H1 (cell line): ENCODE results near the gene SRM. TPM values are rescaled to one million over a fixed set of nuclear protein-coding genes. Genes with fewer than 3 reads are reported as not detected.

Source experiments
- CTCF ChIA-PET: fragments of 300-600 bp; sonication (Branson Sonifier 250); formaldehyde crosslinking; loops from one replicate; lab custom pipeline; 2021; ENCODE audit not compliant: partially characterized antibody; lab: Charles Lee
- POLR2A ChIA-PET: fragments of 300-600 bp; sonication (Branson Sonifier 250); formaldehyde crosslinking; loops from one replicate; lab custom pipeline; 2021; ENCODE audit warnings: inconsistent platforms; ENCODE audit not compliant: partially characterized antibody; lab: Charles Lee
- DNase-seq, 2 experiments: peaks; one replicate each; pipeline versions ENCODE4 v3.0.0 to v3.0.0-alpha.2; 2010 to 2022; ENCODE audit warnings: low spot score in 2 of 2, low read depth in 1 of 2, mixed read lengths in 1 of 2
- FAIRE-seq: peaks from 2 replicates; lab custom pipeline; 2011; peaks lifted over from hg19 to GRCh38; lab: Jason Lieb, UNC
- H2AFZ ChIP-seq: 2 replicates; pipeline ENCODE4 v1.8.1; 2012; ENCODE audit warnings: low read length, inconsistent platforms
- H2AK5ac ChIP-seq: 2 replicates; pipeline ENCODE4 v1.6.1; 2013; ENCODE audit warnings: low read depth, low read length
- H2BK120ac ChIP-seq: replicated peaks from 2 replicates; pipeline ENCODE3; 2013; ENCODE audit warnings: low read depth, low read length, inconsistent platforms
- H2BK12ac ChIP-seq: 2 replicates; pipeline ENCODE4 v1.6.1; 2013; ENCODE audit warnings: low read depth, low read length
- H2BK15ac ChIP-seq: 2 replicates; pipeline ENCODE4 v1.6.1; 2013; ENCODE audit warnings: low read length
- H2BK20ac ChIP-seq: 2 replicates; pipeline ENCODE4 v1.6.1; 2013; ENCODE audit warnings: low read length
- H2BK5ac ChIP-seq: 2 replicates; pipeline ENCODE4 v1.6.1; 2013; ENCODE audit warnings: low read depth, low read length
- H3K14ac ChIP-seq: 2 replicates; pipeline ENCODE4 v1.6.1; 2013; ENCODE audit warnings: inconsistent platforms; ENCODE audit not compliant: insufficient read length
- H3K18ac ChIP-seq: 2 replicates; pipeline ENCODE4 v1.6.1; 2013; ENCODE audit warnings: low read length; ENCODE audit errors: extremely low read depth
- H3K23ac ChIP-seq: 2 replicates; pipeline ENCODE4 v1.6.1; 2013; ENCODE audit warnings: inconsistent platforms; ENCODE audit not compliant: insufficient read length
- H3K23me2 ChIP-seq: 2 replicates; pipeline ENCODE4 v1.6.1; 2013; ENCODE audit warnings: low read depth, low read length
- H3K27ac ChIP-seq: 2 replicates; pipeline ENCODE4 v1.6.1; 2011; ENCODE audit warnings: low read depth, low read length, inconsistent platforms
- H3K27me3 ChIP-seq, 4 experiments: replicated peaks in 1 of 4; 1 replicate in 1 of 4; 2 replicates in 3 of 4; pipeline versions ENCODE4 v1.6.1 to v1.8.1; 2011 to 2013; ENCODE audit warnings: low read length in 3 of 4, mild to moderate bottlenecking in 3 of 4, inconsistent platforms in 2 of 4, mixed read lengths in 2 of 4, moderate library complexity in 1 of 4; ENCODE audit not compliant: control insufficient read depth in 3 of 4, insufficient read depth in 3 of 4; ENCODE audit errors: extremely low read depth in 1 of 4
- H3K36me3 ChIP-seq, 4 experiments: 2 replicates each; pipeline versions ENCODE4 v1.6.1 to v1.8.1; 2011 to 2013; ENCODE audit warnings: mild to moderate bottlenecking in 4 of 4, low read length in 3 of 4, moderate library complexity in 2 of 4, control low read depth in 1 of 4, inconsistent platforms in 1 of 4; ENCODE audit not compliant: insufficient read depth in 4 of 4, control insufficient read depth in 2 of 4
- H3K4ac ChIP-seq: replicated peaks from 2 replicates; pipeline ENCODE3; 2013; ENCODE audit warnings: low read length, low read depth, mixed read lengths, inconsistent platforms; ENCODE audit not compliant: insufficient read length
- H3K4me1 ChIP-seq, 4 experiments: replicated peaks in 1 of 4; 1 replicate in 1 of 4; 2 replicates in 3 of 4; pipeline versions ENCODE4 v1.6.1 to v1.8.1; 2011 to 2013; ENCODE audit warnings: low read length in 3 of 4, inconsistent platforms in 2 of 4, mixed read lengths in 1 of 4; ENCODE audit not compliant: insufficient read depth in 4 of 4, control insufficient read depth in 3 of 4
- H3K4me2 ChIP-seq, 2 experiments: 2 replicates each; pipeline versions ENCODE4 v1.6.1 to v1.8.1; 2011 to 2013; ENCODE audit warnings: low read depth in 2 of 2, low read length in 2 of 2, control low read depth in 1 of 2, inconsistent platforms in 1 of 2, mild to moderate bottlenecking in 1 of 2; ENCODE audit not compliant: insufficient read depth in 1 of 2
- H3K4me3 ChIP-seq, 4 experiments: fragments of 200-600, 300-600 bp in 1 of 4; sonication (generic), shearing (Covaris generic), sonication (Bioruptor Twin) in 1 of 4; 2 replicates each; pipeline versions ENCODE4 v1.5.1 to v1.8.1; 2011 to 2016; ENCODE audit warnings: low read length in 4 of 4, low read depth in 3 of 4, control low read depth in 2 of 4, inconsistent platforms in 2 of 4, mild to moderate bottlenecking in 2 of 4, mixed read lengths in 1 of 4, moderate library complexity in 1 of 4; ENCODE audit not compliant: insufficient read depth in 2 of 4; ENCODE audit errors: extremely low read depth in 1 of 4
- H3K56ac ChIP-seq: replicated peaks from 2 replicates; pipeline ENCODE3; 2013; ENCODE audit warnings: low read depth, mild to moderate bottlenecking, mixed read lengths, low read length, inconsistent platforms; ENCODE audit not compliant: insufficient read length
- H3K79me1 ChIP-seq: 2 replicates; pipeline ENCODE4 v1.6.1; 2013; ENCODE audit warnings: low read depth, low read length, control low read depth
- H3K79me2 ChIP-seq, 2 experiments: 2 replicates each; pipeline versions ENCODE4 v1.6.1 to v1.8.1; 2012 to 2013; ENCODE audit warnings: low read length in 2 of 2, mild to moderate bottlenecking in 2 of 2, inconsistent platforms in 1 of 2; ENCODE audit not compliant: insufficient read depth in 2 of 2, control insufficient read depth in 1 of 2
- H3K9ac ChIP-seq, 4 experiments: replicated peaks in 1 of 4; 1 replicate in 1 of 4; 2 replicates in 3 of 4; pipeline versions ENCODE4 v1.6.1 to v1.8.1; 2011 to 2013; ENCODE audit warnings: low read depth in 3 of 4, low read length in 3 of 4, control low read depth in 2 of 4, mild to moderate bottlenecking in 2 of 4, moderate library complexity in 2 of 4, inconsistent platforms in 1 of 4; ENCODE audit errors: extremely low read depth in 1 of 4
- H3K9me3 ChIP-seq, 2 experiments: 2 replicates each; pipeline versions ENCODE4 v1.6.1 to v1.8.1; 2012 to 2013; ENCODE audit warnings: mild to moderate bottlenecking in 2 of 2, moderate library complexity in 2 of 2, control low read depth in 1 of 2, inconsistent platforms in 1 of 2, low read depth in 1 of 2, low read length in 1 of 2, mixed read lengths in 1 of 2; ENCODE audit not compliant: insufficient read depth in 2 of 2
- H4K20me1 ChIP-seq, 2 experiments: replicated peaks in 1 of 2; 2 replicates each; pipeline versions ENCODE3 to v1.8.1; 2011 to 2013; ENCODE audit warnings: inconsistent platforms in 2 of 2, low read length in 2 of 2, mild to moderate bottlenecking in 1 of 2; ENCODE audit not compliant: insufficient read depth in 2 of 2, control insufficient read depth in 1 of 2
- H4K5ac ChIP-seq: 2 replicates; pipeline ENCODE4 v1.6.1; 2013; ENCODE audit warnings: low read length, low read depth, mixed read lengths, inconsistent platforms; ENCODE audit not compliant: insufficient read length
- H4K8ac ChIP-seq: 2 replicates; pipeline ENCODE4 v1.8.0; 2013; ENCODE audit warnings: mild to moderate bottlenecking, moderate library complexity, low read length, inconsistent platforms; ENCODE audit not compliant: insufficient read depth; ENCODE audit errors: extremely low read depth
- H4K91ac ChIP-seq: replicated peaks from 2 replicates; pipeline ENCODE3; 2013; ENCODE audit warnings: low read length, mixed read lengths, inconsistent platforms; ENCODE audit not compliant: insufficient read length
- GABPA ChIP-seq: IDR thresholded peaks from 2 replicates; pipeline ENCODE4 v1.6.1; 2011; ENCODE audit warnings: mild to moderate bottlenecking, low read length, moderate library complexity, borderline replicate concordance; ENCODE audit not compliant: insufficient read depth
- HDAC6 ChIP-seq: IDR thresholded peaks from one replicate; pipeline ENCODE4 v1.7.1; 2012; ENCODE audit warnings: low read depth, mild to moderate bottlenecking, inconsistent platforms, low read length, moderate library complexity
- JUN ChIP-seq: IDR thresholded peaks from 2 replicates; pipeline ENCODE4 v1.6.1; 2011; ENCODE audit warnings: low read depth, mild to moderate bottlenecking, improper control_type of control experiment, low read length
- KDM5A ChIP-seq: fragments of 200-600 bp; IDR thresholded peaks from 2 replicates; pipeline ENCODE4 v1.7.1; 2012; ENCODE audit warnings: mild to moderate bottlenecking, low read length, inconsistent platforms, mixed read lengths
- WGBS, 2 experiments: shearing (Covaris generic) in 1 of 2; methylation state at CpG; one replicate each; pipeline versions ENCODE4 v1.1.6 to v1.1.7; 2013 to 2015; ENCODE audit warnings: low lambda C conversion rate in 2 of 2, mixed read lengths in 2 of 2, inconsistent platforms in 1 of 2, low coverage in 1 of 2, missing lambda C conversion rate in 1 of 2; ENCODE audit not compliant: insufficient replicate concordance in 2 of 2, insufficient coverage in 1 of 2, insufficient read length in 1 of 2; ENCODE audit errors: extremely low coverage in 1 of 2, missing lambda C conversion rate in 1 of 2; 5-methylcytosine and 5-hydroxymethylcytosine counted together
- polyA plus RNA-seq, 7 experiments: library from polyadenylated mRNA; depleted of rRNA in 3 of 7; stranded (reverse) in 5 of 7; unstranded in 2 of 7; fragments of >200 nt in 5 of 7; fragments of 200-250 nt in 2 of 7; gene quantifications; 1 replicate in 5 of 7; 2 replicates in 1 of 7; 4 replicates in 1 of 7; pipeline versions ENCODE4 v1.2.1 to v1.2.3, GENCODE V29; 2011 to 2013; ENCODE audit warnings: missing spikeins in 2 of 7, mixed read lengths in 2 of 7
- total RNA-seq: library from RNA; stranded (reverse); fragmentation: NEBNext Ultra II Directional; extraction: Animal tissue kit (Norgen Biotek cat#: 25700); gene quantifications from 2 replicates; pipeline ENCODE4 v1.2.1, GENCODE V29; 2021
- TF ChIP-seq, protein P1 (sequence below), 3 experiments: IDR thresholded peaks; 1 replicate in 2 of 3; 2 replicates in 1 of 3; pipeline versions ENCODE4 v1.5.1 to v1.6.1; 2011; ENCODE audit warnings: low read length in 3 of 3, mild to moderate bottlenecking in 3 of 3, inconsistent platforms in 2 of 3, low read depth in 1 of 3, moderate library complexity in 1 of 3; ENCODE audit not compliant: insufficient read depth in 1 of 3; ENCODE audit errors: control extremely low read depth in 1 of 3
- TF ChIP-seq, protein P2 (sequence below): IDR thresholded peaks from 2 replicates; pipeline ENCODE4 v1.6.1; 2012; ENCODE audit warnings: inconsistent platforms

Gene SRM
- total and polyA plus RNA-seq, 2 of the 8 experiments (the other 6 are each of a cell fraction or from before 2014, with no cell fraction given) = 110 to 208 TPM

DNA sequence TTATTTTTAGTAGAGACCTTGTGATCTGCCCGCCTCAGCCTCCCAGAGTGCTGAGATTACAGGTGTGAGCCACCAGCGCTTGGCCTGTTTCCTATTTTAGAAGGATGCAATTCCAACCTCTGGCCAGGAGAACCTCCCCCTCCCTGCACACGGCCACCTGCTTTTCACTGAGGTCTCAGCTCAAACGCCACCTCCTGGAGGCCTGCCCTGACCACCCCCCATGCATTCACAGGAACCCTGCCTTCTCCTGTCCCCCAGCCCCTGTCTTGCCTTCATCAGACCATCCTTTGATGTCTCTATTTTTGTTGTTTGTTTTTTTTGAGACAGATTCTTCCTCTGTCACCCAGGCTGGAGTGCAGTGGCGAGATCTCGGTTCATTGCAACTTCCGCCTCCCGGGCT, 2.3 kb downstream of the SRM start:
- Histone ChIP-seq H3K4me3 (no peak overlapping the region), H2AK5ac (no peak overlapping the region), H2BK20ac (no peak overlapping the region), H4K8ac (no peak overlapping the region; the same call in 1 of the 2 replicates), H3K23ac (no peak overlapping the region), H3K9ac (no peak overlapping the region), H4K91ac (no peak overlapping the region), H3K79me1 (peaks cover 9% of the 10 kb centered on the region), H3K56ac (no peak overlapping the region), H3K4me2 (no peak overlapping the region), H3K27ac (no peak overlapping the region), H3K23me2 (peaks cover 16% of the 10 kb centered on the region), H2AFZ (no peak overlapping the region), H3K4ac (no peak overlapping the region), H4K20me1 (peaks cover 3 to 9% of the 10 kb centered on the region in 2 experiments), H3K36me3 (peaks cover 6 to 27% (median 14%) of the 10 kb centered on the region in 4 experiments; a peak in 7 of 8 replicates), H2BK12ac (no peak overlapping the region), H3K18ac (no peak overlapping the region), H3K79me2 (peaks cover 0 to 16% of the 10 kb centered on the region in 2 experiments; a peak in 2 of 4 replicates), H3K4me1 (peaks cover 0 to 18% (median 10%) of the 10 kb centered on the region in 4 experiments; a peak in 6 of 7 replicates), H2BK5ac (no peak overlapping the region), H3K9me3 (no peaks in the 10 kb centered on the region), H4K5ac (no peak overlapping the region), H3K27me3 (no peaks in the 10 kb centered on the region), H2BK120ac (no peak overlapping the region), H2BK15ac (no peak overlapping the region), H3K14ac (no peak overlapping the region)
- no peak for DNase-seq
- no peak for FAIRE-seq
- WGBS, 2 experiments = 89% methylated on average over 8 of the region's 8 CpGs; no CpG with 5 or more reads in 1 of the 2 experiments
- TF ChIP-seq KDM5A = no peak
- TF ChIP-seq GABPA = no peak
- TF ChIP-seq, protein P1, sequence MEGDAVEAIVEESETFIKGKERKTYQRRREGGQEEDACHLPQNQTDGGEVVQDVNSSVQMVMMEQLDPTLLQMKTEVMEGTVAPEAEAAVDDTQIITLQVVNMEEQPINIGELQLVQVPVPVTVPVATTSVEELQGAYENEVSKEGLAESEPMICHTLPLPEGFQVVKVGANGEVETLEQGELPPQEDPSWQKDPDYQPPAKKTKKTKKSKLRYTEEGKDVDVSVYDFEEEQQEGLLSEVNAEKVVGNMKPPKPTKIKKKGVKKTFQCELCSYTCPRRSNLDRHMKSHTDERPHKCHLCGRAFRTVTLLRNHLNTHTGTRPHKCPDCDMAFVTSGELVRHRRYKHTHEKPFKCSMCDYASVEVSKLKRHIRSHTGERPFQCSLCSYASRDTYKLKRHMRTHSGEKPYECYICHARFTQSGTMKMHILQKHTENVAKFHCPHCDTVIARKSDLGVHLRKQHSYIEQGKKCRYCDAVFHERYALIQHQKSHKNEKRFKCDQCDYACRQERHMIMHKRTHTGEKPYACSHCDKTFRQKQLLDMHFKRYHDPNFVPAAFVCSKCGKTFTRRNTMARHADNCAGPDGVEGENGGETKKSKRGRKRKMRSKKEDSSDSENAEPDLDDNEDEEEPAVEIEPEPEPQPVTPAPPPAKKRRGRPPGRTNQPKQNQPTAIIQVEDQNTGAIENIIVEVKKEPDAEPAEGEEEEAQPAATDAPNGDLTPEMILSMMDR (IDR thresholded peaks at IDR 0.05; ENCODE audit: control extremely low read depth in 1 of 3, insufficient read depth in 1 of 3, low read depth in 1 of 3, low read length in 3 of 3) = peak in 1 of 3 experiments; percentile 12; a peak in 1 of 4 replicates
- TF ChIP-seq JUN = no peak
- TF ChIP-seq, protein P2, sequence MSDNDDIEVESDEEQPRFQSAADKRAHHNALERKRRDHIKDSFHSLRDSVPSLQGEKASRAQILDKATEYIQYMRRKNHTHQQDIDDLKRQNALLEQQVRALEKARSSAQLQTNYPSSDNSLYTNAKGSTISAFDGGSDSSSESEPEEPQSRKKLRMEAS = no peak; the same call in 1 of the 2 replicates
- TF ChIP-seq HDAC6 = no peak
- ChIA-PET CTCF (interaction anchor here (1.1 to 14.5 kb wide), 4 partner anchors 14 to 139 kb away, joined by 3 to 168 read pairs (median 5); no protein-coding TSS in a partner anchor), POLR2A (interaction anchor here (0.6 to 4.6 kb wide), 8 partner anchors 10 to 289 kb away, joined by 3 to 18 read pairs (median 4); partner anchors contain the start of gene MASP2)
